Measurements from ENCODE around the gene SELENOI. TPM values are rescaled to one million over a fixed set of nuclear protein-coding genes. Genes with fewer than 3 reads are reported as not detected.

SELENOI gene
- total and polyA plus RNA-seq, 2 of the 4 experiments (the other 2 are of a cell fraction): 5.1 to 25.1 TPM

- Histone ChIP-seq H4K8ac (ENCODE audit: low read depth in 2 of 2, low read length in 2 of 2) (no peak overlapping the region), H3K9me1 (ENCODE audit: insufficient read depth, low read length) (peaks cover 2% of the 10 kb centered on the region; the same call in 1 of the 2 replicates), H3K79me1 (ENCODE audit: low read depth in 1 of 2, low read length in 2 of 2) (no peaks in the 10 kb centered on the region), H3K23ac (ENCODE audit: low read depth, low read length) (no peak overlapping the region), H2AFZ (replicated peaks; ENCODE audit: low read length, poor library complexity) (no peak overlapping the region), H2BK20ac (ENCODE audit: low read depth, low read length) (no peak overlapping the region), H2BK120ac (ENCODE audit: low read depth, low read length) (no peak overlapping the region), H4K91ac (ENCODE audit: insufficient read depth, low read depth, low read length) (no peak overlapping the region), H3K9ac (ENCODE audit: low read depth, low read length) (no peak overlapping the region), H3K27ac (ENCODE audit: insufficient read depth, low read length) (no peak overlapping the region), H3K4me2 (ENCODE audit: low read depth, low read length) (no peak overlapping the region), H3K4me1 (ENCODE audit: control insufficient read depth, insufficient read depth, low read length) (no peaks in the 10 kb centered on the region), H2BK15ac (ENCODE audit: low read depth, low read length) (no peak overlapping the region), H3K14ac (replicated peaks; ENCODE audit: low read depth, low read length) (no peak overlapping the region), H2AK5ac (ENCODE audit: low read depth, low read length) (no peak overlapping the region), H3K27me3 (ENCODE audit: control insufficient read depth, insufficient read depth, low read length) (no peaks in the 10 kb centered on the region), H4K20me1 (ENCODE audit: insufficient read depth, low read length) (no peaks in the 10 kb centered on the region; the same call in 1 of the 2 replicates), H3K4ac (ENCODE audit: low read depth, low read length) (no peak overlapping the region), H3K9me3 (ENCODE audit: control insufficient read depth, insufficient read depth, low read length) (no peaks in the 10 kb centered on the region), H3K36me3 (ENCODE audit: control insufficient read depth, insufficient read depth, low read length) (peaks cover 5% of the 10 kb centered on the region; the same call in 1 of the 2 replicates), H3K56ac (ENCODE audit: extremely low read depth, insufficient read depth, low read length) (no peak overlapping the region), H4K5ac (ENCODE audit: low read depth, low read length) (no peak overlapping the region), H3K4me3 (ENCODE audit: insufficient read depth, low read depth, low read length) (no peak overlapping the region), H2BK5ac (ENCODE audit: low read depth, low read length, poor library complexity, severe bottlenecking) (no peak overlapping the region), H3K18ac (ENCODE audit: low read depth, low read length) (no peak overlapping the region), H2AK9ac (replicated peaks; ENCODE audit: low read depth, low read length, poor library complexity) (no peak overlapping the region)
- no CpG with 5 or more reads among the region's 4 CpGs for WGBS, 2 experiments (ENCODE audit: extremely low coverage in 2 of 2, insufficient read length in 1 of 2)
- intact Hi-C loops (cut with micrococcal nuclease) (no loop called here), in situ Hi-C loops (cut with MboI; ENCODE audit: low sequenced_read_pairs) (no loop called here), dilution Hi-C loops (cut with HindIII; ENCODE audit: low sequenced_read_pairs, unreplicated experiment) (no loop called here)
- no TSS peak for BruUV-seq (replicated peaks)
- ATAC-seq (ENCODE audit: low read depth) (no peak), DNase-seq (no peak)
- ChIA-PET POLR2A (ENCODE audit: unreplicated experiment) (no interaction called here), CTCF (no interaction called here)
- TF ChIP-seq RCOR1 (IDR thresholded peaks at IDR 0.05; ENCODE audit: insufficient replicate concordance, low read length): no peak
- TF ChIP-seq, protein P1, sequence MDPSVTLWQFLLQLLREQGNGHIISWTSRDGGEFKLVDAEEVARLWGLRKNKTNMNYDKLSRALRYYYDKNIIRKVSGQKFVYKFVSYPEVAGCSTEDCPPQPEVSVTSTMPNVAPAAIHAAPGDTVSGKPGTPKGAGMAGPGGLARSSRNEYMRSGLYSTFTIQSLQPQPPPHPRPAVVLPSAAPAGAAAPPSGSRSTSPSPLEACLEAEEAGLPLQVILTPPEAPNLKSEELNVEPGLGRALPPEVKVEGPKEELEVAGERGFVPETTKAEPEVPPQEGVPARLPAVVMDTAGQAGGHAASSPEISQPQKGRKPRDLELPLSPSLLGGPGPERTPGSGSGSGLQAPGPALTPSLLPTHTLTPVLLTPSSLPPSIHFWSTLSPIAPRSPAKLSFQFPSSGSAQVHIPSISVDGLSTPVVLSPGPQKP (IDR thresholded peaks at IDR 0.05; ENCODE audit: borderline replicate concordance, low read depth, low read length): no peak
- TF ChIP-seq, protein P2, sequence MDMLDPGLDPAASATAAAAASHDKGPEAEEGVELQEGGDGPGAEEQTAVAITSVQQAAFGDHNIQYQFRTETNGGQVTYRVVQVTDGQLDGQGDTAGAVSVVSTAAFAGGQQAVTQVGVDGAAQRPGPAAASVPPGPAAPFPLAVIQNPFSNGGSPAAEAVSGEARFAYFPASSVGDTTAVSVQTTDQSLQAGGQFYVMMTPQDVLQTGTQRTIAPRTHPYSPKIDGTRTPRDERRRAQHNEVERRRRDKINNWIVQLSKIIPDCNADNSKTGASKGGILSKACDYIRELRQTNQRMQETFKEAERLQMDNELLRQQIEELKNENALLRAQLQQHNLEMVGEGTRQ (IDR thresholded peaks at IDR 0.05; ENCODE audit: low read depth, low read length): no peak
- TF ChIP-seq CEBPB (IDR thresholded peaks at IDR 0.05; ENCODE audit: low read depth, low read length): no peak
- no peak for TF ChIP-seq FOS (IDR thresholded peaks at IDR 0.05; ENCODE audit: low read depth, low read length)
- TF ChIP-seq MAFK (IDR thresholded peaks at IDR 0.05; ENCODE audit: low read depth, low read length): no peak
- TF ChIP-seq NFE2L2 (IDR thresholded peaks at IDR 0.05; ENCODE audit: low read depth, low read length): no peak
- TF ChIP-seq RAD21 (IDR thresholded peaks at IDR 0.05; ENCODE audit: low read length): no peak
- no peak for TF ChIP-seq MAZ (IDR thresholded peaks at IDR 0.05; ENCODE audit: borderline replicate concordance, low read depth, low read length)
- TF ChIP-seq, protein P3, sequence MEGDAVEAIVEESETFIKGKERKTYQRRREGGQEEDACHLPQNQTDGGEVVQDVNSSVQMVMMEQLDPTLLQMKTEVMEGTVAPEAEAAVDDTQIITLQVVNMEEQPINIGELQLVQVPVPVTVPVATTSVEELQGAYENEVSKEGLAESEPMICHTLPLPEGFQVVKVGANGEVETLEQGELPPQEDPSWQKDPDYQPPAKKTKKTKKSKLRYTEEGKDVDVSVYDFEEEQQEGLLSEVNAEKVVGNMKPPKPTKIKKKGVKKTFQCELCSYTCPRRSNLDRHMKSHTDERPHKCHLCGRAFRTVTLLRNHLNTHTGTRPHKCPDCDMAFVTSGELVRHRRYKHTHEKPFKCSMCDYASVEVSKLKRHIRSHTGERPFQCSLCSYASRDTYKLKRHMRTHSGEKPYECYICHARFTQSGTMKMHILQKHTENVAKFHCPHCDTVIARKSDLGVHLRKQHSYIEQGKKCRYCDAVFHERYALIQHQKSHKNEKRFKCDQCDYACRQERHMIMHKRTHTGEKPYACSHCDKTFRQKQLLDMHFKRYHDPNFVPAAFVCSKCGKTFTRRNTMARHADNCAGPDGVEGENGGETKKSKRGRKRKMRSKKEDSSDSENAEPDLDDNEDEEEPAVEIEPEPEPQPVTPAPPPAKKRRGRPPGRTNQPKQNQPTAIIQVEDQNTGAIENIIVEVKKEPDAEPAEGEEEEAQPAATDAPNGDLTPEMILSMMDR (conservative IDR thresholded peaks at IDR 0.05; ENCODE audit: low read depth, low read length): no peak
Observed at GRCh38 chr2:26395394-26395793, 49.5 kb downstream of the SELENOI start.
